Stimulated activated CD4-positive, alpha-beta T cell treated with anti-CD3 and anti-CD28 coated beads, Interleukin-1b, Interleukin-23, amount 100 ng/mL, for 4 hours (primary cell): ENCODE results near the gene ZFX.

ENCODE experiments used
- DNase-seq, 2 donors: peaks; one replicate each; pipeline ENCODE4 v3.0.0-alpha.2; 2020; ENCODE audit warnings: low read depth in 2 of 2

Gene ZFX

DNA sequence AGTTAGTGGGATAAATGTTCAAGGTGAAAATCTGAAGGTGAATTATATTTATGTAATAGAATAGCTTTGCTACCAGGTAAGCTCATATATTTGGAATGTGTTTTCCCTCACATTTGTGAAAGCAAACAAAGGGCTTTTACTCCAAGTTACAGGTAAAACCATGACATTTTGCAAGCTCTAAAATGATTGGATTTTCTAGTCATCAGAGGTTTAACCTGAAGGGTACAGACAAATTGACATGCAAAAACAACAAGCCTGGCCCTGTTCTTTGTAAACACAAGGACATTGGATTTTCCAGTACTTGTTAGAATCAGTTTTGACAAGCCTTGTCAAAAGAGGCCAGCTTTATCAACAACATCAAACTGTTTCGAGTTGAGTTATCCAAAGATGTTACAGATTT, 51.7 kb downstream of the ZFX start:
- DNase-seq = no peak

DNA sequence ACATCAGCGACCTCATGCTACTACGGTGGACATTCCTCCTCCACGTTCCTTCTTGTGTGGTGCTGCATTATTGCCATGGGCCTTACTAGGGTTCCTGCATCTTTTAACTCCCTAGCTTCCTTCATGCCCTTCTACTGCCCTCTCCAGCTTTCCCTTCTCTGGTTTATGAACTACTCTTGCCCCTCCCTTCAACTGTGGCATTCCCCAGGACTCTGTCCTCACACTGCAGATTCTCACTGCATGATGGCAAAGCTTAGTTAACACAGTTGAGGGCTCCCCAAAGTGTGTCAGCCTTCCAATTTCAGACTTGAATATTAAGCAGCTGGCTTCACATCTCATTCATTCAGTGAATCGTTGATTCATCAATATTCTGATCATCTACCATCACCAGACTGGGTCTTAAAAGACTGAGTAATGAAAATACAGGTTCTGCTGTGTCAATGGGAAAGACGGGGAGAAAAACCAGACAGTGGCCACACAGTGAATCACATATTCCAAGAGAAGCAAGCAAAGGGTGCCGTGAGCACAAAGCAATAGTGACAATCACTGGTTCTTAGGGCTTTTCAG, 53.0 kb downstream of the ZFX start:
- DNase-seq = no peak

DNA sequence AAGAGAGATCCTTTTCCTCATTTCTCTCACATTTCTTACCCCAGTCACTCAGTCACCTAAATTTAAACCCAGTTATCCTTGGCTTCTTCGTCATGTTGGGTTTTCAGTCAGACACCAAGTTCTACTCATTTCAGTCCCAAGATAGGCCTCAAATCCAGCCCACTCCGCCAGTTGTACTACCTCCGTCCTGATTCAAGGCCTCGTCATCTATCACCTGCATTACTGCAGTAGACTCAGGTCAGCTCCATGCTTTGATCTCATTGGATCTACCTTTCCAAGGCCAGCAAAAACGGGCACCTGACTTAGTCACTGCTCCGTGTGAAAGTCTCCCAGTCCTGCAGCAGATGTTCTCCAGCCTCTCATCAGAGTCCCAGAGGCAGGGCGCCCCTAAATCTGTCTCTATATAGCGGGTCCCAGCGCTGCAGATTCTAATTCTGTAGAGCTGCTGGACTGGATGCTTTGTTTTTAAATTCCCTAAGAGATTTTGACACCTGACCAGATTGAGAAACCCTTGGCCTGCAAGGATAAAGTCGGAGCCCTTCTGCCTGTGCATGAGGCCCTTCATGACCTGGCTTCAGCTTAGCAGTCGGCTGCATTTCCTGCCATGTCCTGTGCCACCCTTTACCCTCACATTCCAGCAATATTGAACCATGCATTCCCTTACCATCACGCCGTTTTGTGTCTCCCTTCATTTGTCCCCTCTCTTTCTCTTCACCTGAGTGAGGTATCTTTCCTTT, 53.7 kb downstream of the ZFX start:
- DNase-seq = no peak

DNA sequence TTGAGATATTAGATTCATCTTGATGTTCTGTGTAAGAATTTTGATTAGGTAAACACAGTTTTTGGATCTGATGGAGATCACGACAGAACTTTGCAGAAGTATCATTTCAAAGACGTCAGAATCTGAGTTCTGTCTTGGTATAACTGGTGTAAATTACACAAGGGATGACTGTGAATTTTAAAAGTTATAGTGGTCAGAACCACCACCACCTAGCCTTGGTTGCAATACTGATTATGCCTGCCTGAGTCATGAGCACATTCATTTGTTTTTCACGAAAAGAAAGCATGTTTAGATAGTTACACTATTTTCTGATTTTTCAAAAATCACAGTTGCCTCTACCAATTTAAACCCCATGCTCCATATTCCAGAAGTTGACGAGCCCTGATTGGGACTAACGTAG, 54.8 kb downstream of the ZFX start:
- DNase-seq = no peak

DNA sequence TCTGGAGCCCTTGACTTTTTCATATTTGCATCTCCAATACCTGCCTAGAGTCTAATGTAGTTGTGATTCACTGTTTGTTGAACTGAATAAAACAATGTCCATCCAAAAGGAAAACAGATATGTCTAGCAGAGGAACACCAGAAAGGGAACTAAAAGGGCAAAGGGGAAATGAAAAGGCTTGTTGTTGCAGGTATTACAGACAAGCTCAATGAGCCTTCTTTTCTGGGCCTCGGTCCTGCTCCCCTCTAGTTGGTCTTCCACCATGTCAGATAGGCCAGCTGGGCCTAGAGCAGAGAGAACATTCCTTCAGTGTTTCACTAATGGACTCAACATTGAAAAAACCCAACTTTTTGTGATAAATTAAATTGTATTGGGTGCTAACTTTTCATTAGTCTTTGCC, 55.4 kb downstream of the ZFX start:
- DNase-seq = no peak

DNA sequence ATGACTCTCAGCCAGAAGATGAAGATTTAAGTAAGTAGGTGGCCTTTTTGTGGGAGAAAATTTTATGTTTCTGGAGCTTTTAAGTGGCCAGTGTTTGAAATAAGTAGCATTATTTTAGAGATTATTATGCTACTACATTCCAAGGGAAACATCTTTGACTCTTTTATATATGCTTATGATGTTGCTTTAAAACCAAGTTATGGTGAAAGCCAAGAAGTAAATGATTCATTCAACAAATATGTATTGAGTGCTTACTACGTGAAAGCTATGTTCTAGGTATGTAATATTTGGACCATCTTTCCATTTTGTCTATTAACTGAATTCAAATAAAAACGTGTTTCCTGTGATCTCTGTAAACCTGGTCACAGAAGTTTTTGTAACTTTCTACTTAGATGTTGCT, 58.3 kb downstream of the ZFX start:
- no peak for DNase-seq

DNA sequence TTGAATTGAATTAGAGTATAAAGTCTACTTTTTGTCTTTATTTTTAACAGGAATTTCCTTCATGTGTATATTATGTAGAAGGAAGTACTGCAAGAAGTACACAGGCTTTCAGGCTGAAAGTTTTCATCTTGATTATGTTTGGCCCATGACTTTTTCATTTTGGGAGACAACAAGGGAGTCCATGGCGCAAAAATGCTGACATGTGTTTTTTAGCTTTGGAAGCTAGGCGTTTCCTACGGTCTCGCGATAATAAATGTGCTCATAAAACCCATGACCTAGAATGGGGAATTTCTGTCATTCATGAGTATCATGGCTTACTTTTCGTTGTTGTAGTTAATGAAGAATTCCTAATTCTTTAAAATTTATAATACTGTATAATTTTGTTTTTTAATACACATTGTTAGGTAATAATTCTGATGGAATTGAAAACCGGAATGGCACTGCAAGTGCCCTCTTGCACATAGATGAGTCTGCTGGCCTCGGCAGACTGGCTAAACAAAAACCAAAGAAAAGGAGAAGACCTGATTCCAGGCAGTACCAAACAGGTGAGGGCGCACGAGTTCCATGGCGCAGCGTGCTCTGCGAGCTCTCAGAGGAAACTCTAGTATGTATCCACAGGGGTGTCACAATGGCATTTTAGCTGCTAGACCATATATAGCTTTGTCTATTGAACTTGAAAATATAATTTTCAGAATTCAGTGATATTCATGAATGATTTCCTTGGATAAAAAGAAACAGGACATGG, 59.1 kb downstream of the ZFX start:
- DNase-seq = no peak

DNA sequence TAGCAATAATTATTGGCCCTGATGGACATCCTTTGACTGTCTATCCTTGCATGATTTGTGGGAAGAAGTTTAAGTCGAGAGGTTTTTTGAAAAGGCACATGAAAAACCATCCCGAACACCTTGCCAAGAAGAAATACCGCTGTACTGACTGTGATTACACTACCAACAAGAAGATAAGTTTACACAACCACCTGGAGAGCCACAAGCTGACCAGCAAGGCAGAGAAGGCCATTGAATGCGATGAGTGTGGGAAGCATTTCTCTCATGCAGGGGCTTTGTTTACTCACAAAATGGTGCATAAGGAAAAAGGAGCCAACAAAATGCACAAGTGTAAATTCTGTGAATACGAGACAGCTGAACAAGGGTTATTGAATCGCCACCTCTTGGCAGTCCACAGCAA, 60.7 kb downstream of the ZFX start:
- DNase-seq = no peak

DNA sequence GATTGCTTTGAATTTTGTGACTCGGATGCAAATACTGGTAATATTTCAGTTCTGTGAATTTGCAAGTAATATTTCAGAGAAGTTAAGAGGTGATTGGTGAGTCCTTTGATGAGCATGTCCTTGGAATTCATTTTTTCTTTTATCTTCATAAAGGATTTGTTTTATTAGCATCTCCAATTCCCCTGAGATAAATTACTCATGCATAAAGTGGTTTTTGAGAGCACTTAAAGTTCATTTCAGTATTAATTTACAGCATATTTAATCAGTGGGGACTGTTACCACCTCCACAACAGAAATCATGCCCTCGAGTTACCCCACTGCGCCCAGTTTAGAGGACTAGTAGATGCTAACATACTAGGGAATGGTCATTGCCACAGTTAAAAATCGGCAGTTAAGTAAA, 65.0 kb downstream of the ZFX start:
- DNase-seq = no peak

DNA sequence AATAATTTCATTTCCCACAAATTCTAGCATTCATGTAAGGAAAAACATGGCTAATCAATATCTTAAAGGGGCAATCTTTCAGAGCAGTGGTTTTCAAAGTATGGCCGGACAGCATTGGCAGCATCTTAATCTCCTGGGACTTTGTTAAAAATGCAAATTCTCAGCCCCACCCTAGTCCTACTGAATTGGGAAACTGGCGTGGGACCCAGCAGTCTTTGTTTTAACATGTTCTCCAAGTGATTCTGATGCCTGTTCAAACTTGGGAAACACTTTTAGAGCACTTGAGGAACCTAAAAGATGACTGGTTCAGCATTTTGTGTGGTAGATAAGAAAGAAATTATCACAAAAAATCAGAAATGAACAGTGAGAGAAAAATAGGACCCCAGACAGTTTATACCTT, 65.7 kb downstream of the ZFX start:
- DNase-seq = no peak

DNA sequence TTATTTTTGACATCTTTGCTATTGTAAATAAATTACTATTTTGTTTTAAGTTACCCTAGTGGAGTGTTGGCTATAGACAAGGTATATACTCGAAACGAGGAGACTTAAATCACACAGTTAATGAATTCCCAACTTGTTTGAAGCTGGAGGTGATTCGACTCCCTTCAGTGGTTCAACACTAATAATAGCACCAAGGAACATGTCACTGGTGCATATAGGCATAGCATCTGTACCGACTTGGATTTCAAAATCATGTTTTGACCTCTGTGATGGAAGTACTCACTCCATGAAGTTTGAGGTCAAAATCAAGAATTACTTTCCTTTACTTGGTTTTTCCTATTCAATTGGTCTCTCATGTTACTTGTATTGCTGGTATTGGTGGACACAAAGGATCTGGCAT, 66.5 kb downstream of the ZFX start:
- DNase-seq = no peak

DNA sequence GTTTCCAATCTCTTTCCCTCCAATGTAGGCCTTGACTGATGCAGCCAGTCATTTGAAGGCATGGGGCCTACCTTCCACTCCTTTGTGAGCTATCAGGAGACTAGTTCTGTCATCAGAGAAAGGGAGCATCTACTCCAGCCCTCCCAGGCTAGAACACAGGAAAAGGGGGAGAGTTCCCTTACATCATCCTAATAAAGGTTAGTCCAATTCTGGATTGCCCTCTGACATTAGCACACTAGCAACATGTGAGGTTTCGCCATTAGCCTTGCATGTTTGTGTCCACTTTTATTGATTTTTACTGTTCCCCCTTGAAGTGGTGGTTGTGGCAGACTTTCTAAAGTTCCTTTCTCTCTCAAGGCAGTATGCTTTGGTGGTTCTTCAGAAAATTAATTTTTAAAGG, 67.3 kb downstream of the ZFX start:
- no peak for DNase-seq

DNA sequence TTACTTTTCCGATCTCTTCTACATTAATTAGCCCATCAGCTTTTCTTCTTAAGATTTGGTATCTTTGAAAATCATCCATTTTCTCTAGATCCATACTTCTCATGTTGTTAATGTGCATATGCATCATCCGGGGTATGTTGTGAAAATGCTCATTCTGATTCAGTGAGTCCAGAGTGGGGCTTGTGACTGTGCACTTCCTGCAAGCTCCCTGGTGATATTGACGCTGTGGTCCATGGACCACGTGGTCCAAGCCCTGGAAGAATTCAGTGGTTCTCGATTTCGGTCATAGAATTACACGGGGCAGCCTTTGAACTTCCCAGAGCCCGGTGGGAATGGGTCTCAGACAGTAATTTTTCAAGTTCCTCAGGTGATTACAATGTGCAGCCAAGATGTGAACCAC, 69.8 kb downstream of the ZFX start:
- DNase-seq = no peak

DNA sequence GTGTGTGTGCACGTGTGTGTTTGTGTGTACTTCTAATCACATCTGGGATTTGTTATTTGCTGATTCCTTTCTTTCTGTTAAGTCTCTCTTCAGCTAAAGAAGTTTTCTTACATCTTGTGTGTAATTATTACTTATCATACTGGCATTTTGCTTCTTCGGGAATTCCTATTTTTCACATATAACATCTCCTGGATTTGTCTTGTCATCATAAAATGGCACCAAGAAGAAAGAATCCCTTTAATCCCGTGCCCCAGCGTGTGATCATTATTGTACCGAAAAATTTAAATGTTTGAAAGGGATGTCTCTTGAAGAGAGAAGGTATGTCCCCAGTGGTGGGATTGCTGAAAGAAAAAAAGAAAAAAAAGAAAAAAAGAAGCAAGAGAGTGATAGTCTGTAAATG, 72.3 kb downstream of the ZFX start:
- DNase-seq = no peak

DNA sequence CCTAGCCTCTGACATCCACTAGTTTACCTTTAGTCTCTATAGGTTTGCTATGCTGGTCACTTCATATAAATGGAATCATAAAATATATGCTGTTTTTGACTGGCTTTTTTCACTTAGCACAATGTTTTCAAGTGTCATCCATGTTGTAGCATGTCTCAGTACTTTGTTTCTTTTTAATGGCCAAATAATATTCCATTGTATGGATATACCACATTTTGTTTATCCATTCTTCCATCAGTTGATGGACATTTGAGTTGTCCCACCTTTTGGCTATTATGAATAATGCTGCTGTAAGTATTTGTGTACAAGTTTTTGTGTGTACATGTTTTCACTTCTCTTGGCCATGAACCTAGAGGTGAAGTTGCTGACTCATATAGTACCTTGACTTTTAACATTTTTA, 75.7 kb downstream of the ZFX start:
- DNase-seq = no peak

DNA sequence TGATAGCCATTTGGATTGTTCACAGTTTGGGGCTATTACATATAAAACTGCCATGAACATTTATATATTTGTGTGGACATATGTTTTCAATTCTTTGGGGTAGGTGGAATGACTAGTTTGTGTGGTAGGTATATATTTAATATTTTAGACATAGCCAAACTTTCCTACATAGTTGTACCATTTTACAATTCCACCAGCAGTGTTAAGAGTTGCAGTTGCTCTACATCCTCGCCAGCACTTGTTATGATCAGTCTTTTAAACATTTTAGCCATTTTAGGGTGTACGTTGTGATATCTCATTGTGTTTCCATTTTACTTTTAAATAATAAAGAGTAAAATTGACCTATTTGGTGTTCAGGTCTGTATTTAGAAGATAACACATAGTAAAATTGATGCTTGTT, 76.6 kb downstream of the ZFX start:
- DNase-seq = no peak

DNA sequence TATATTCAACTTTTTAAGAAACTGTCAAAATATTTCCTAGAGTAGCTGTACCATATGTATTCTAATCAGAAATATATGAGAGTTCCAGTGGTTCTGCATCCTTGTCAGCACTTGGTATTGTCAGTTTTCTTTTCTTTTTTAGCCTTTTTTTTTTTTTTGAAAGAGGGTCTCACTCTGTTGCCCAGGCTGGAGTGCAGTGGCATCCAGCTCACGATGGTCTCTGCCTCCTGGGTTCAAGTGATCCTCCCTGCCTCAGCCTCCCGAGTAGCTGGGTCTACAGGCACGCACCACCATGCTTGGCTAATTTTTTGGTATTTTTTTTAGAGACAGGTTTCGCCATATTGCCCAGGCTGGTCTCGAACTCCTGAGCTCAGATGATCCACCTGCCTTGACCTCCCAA, 79.1 kb downstream of the ZFX start:
- DNase-seq = no peak

DNA sequence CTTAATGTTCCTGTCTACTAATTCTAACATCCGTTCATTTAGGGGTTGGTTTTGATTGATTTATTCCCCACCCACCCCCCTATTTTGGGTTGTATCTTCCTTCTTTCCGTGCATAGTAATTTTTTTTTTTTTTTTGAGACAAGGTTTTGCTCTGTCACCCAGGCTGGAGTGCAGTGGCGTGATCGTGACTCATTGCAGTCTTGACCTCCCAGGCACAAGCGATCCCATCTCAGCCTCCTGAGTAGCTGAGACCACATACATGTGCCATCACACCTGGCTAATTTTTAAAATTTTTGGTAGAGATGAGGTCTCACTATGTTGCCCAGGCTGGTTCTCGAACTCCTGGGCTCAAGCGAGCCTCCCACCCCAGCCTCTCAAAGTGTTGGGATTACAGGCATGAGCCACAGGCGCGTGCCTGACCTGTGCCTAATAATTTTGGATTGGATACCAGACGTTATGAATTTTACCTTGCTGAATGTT, 79.9 kb downstream of the ZFX start:
- DNase-seq = no peak

DNA sequence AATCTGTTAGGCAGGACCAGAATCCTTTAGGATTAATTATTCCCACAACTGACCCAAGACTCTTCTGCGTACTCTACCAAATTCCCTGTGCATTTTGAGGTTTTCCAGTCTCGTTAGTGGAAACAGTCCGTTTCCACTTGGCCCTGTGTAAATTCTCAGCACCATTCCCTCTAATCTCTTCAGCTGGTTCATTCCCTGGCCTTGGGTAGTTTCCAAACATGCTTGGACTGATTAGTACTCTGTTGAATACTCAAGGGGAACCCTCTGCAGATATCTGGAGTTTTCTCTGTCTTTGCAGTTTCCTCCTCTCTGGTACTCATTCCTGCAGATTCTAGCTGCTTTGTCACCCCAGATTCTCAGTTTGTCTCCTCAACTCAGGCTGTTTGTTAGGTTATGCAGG, 80.4 kb downstream of the ZFX start:
- no peak for DNase-seq

DNA sequence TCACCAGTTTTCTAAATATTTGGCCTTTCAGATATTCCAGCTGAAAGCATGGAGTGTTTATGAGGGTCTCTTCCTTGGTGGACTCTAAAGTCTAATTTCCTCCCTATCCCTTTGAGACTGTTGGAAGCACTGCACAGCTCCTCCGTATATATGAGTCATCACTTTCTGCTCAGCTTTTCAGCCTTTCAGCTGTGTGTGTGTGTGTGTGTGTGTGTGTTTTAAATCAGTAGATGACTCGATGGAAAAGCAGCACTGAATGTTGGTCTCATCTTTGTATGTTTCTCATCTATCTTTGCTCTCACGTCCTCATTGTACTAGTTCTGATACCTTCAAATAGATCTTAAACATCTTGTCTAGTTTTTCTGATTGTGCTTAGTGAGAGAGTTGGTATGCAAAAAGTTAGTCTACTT, 81.6 kb downstream of the ZFX start:
- no peak for DNase-seq

DNA sequence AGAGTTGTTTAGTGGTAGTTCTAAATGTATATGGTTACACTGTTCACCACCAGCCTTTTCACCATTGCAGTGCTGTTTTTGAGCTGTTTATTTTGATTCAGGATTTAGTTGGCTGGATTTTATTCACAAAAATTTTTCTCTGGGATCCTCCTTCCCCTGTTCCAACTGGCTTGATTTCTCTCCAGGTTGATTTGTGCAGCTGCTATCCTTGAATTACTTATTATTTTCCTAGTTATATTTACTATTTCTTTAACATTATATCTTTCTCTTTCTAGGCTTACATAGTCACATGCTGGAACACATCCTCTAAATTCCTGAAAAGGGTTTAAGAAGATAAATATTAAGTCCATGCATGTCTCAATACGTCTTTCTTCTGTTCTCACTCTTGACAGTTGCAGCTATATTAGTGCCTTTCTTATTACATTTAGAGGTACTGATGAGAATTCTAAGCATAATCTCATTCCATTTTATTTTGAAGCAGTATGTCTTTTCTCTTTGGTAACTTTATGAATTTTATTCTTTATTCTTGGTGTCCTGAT, 82.2 kb downstream of the ZFX start:
- DNase-seq = no peak

DNA sequence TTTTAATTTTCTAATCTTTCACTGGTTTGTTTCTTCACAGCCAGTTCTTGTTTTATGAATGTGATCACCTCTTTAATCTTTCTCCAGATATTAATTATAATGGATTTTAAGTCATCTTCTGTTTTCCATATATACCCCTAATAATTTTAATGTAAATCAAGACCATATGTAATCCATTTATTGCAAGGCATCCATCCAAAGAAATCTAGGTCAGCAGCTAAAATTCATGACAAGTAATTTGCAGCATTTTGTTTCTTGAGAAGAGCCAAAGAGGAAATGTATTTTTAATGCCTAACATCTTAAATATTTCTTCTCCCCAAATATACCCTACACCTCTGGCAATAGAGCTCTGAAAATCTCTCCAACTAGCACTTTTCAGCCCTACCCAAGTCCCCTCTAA, 83.3 kb downstream of the ZFX start:
- DNase-seq = no peak
